ENCODE data around the gene CCNG2.

CCNG2 gene

DNA sequence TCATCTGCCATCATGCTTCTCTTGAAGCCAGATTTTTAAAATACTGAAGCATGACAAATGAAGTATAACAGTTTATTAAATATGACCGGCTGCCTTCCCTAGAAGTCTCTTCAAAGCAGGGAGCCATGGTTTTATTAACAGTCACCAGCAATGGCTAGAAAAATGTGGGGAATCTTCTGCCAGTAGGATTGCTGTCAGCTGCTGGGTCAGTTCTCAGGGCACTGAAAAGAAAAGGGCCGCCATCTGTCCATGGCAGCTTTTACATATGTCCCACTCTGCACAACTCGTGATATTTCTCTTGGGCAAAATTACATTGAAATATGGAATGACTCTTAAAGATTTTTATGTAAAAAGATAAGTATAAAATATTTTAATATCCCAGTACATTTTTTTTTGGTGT lies 2.8 kb downstream of the CCNG2 start:
- H3K27ac ChIP-seq: no peak overlapping the region
- TF ChIP-seq ZFX (IDR thresholded peaks at IDR 0.05; ENCODE audit: borderline replicate concordance): no peak
- TF ChIP-seq, protein P1, sequence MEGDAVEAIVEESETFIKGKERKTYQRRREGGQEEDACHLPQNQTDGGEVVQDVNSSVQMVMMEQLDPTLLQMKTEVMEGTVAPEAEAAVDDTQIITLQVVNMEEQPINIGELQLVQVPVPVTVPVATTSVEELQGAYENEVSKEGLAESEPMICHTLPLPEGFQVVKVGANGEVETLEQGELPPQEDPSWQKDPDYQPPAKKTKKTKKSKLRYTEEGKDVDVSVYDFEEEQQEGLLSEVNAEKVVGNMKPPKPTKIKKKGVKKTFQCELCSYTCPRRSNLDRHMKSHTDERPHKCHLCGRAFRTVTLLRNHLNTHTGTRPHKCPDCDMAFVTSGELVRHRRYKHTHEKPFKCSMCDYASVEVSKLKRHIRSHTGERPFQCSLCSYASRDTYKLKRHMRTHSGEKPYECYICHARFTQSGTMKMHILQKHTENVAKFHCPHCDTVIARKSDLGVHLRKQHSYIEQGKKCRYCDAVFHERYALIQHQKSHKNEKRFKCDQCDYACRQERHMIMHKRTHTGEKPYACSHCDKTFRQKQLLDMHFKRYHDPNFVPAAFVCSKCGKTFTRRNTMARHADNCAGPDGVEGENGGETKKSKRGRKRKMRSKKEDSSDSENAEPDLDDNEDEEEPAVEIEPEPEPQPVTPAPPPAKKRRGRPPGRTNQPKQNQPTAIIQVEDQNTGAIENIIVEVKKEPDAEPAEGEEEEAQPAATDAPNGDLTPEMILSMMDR (IDR thresholded peaks at IDR 0.05): no peak

DNA sequence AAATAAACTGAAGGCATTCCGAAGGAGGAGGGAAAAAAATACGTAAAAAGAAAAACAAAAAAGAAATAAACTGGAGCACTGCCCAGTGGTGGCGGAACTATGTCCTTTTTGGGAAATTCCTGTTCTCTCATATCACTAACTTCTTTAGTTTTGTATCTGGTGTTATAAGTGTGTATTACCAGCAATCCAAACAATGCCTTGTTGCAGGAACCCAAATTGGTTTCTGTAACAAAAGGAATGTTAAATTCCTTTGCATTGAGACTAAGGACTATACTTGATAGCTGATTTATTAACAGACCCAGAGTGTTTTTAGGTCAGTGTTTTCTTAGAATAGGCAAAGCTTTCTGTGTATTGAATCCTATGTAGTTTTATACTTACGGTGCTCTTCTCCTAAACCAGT lies 6.6 kb downstream of the CCNG2 start:
- TF ChIP-seq ZFX (IDR thresholded peaks at IDR 0.05; ENCODE audit: borderline replicate concordance): no peak
- TF ChIP-seq, protein P1 (IDR thresholded peaks at IDR 0.05): no peak
- H3K27ac ChIP-seq: no peak overlapping the region

DNA sequence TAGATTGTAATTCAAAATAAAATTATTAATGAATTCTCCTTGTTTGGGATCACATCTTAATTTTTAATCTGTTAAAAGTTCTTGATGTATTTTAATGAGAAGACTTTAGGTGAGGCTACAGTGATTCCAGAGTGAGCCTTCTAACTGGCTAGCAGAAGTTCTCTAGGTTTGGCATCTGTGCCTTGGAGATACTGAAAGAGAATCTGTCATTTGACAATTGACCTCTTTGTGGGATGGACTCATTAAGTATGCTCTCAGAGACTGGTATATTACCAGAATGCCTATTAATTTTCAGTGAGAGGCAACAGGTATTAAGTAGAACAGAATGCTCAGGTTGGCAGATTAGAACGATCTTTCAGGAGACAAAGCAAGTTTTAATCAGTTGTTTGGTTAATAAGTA lies 10.2 kb downstream of the CCNG2 start:
- no peak for TF ChIP-seq ZFX (IDR thresholded peaks at IDR 0.05; ENCODE audit: borderline replicate concordance)
- TF ChIP-seq, protein P1 (IDR thresholded peaks at IDR 0.05): no peak
- H3K27ac ChIP-seq: no peak overlapping the region

DNA sequence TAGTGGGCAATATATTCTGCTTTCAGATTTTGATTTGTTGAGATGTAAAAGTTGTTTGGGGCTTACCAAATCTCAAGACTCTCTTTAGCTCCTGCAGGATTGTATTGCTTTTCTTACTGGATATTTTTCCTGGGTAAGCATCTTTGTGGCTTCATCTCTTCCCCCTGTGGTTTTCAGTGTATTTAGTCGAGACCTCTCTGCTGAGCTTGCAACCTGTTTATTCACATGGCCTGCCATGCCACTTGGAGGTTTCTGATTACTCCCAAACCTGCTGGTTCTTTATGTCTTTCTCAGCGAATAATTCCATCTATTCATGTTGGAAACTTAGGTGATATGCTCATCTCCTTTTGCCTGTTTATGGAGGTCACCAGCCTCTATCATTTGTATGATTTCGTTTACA lies 10.9 kb downstream of the CCNG2 start:
- TF ChIP-seq, protein P1 (IDR thresholded peaks at IDR 0.05): no peak
- TF ChIP-seq ZFX (IDR thresholded peaks at IDR 0.05; ENCODE audit: borderline replicate concordance): no peak
- no peak overlapping the region for H3K27ac ChIP-seq

DNA sequence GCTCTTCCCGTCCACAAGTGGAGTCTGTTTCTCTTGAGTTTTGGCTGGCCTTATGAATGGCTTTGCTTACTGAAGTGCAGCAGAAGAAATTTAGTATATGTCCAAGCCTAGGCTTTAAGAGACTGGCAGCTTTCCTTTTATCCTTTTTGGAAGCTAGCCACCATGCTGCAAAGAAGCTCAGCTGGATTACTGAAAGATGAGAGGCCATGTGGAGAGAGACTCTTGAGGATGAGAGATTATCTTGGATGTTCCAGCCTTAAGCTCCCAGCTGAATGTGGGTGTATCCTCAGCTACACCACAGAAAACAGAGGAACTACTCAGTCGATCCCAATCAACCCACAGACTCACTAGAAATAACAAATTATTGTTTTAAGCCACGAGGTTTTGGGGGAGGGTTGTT lies 12.5 kb downstream of the CCNG2 start:
- TF ChIP-seq ZFX (IDR thresholded peaks at IDR 0.05; ENCODE audit: borderline replicate concordance): no peak
- TF ChIP-seq, protein P1 (IDR thresholded peaks at IDR 0.05): no peak
- H3K27ac ChIP-seq: no peak overlapping the region

DNA sequence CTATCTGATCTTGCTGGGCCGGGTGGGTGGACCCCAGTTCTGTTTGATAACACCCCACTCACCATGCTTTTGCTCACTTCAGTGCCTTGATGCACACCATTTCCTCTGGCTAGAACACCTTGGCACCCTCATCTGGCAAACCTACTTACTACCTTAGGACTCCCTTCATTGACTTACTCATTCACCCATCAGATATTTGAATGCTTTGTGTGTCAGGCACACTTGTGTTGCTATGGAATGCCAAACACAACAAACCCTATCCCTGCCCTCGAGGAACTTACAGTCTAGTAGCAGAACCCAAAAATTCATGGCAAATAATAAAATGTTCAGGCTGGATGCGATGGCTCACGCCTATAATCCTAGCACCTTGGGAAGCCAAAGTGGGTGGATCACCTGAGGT lies 13.9 kb downstream of the CCNG2 start:
- TF ChIP-seq, protein P1 (IDR thresholded peaks at IDR 0.05): no peak
- no peak for TF ChIP-seq ZFX (IDR thresholded peaks at IDR 0.05; ENCODE audit: borderline replicate concordance)
- H3K27ac ChIP-seq: no peak overlapping the region

DNA sequence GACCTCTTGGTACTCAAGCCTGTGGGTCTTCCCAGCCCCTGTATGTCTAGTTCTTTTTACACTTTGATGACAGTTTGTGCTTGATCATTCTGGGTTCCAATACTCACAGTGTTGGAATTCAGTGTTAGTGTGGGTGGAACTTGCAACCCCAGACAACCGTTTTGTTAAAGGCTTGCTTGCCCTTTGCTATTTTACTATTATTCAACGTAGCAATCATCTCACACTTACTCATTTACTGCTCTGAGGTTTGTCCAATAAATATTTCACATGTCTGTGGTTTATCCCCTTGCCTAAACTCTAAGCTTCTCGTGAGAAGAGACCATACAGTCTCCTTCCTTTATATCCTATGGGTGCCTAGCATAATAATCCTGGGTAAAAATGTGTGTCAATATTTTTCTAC lies 15.3 kb downstream of the CCNG2 start:
- TF ChIP-seq ZFX (IDR thresholded peaks at IDR 0.05; ENCODE audit: borderline replicate concordance): no peak
- TF ChIP-seq, protein P1 (IDR thresholded peaks at IDR 0.05): no peak
- no peak overlapping the region for H3K27ac ChIP-seq

Data from 22Rv1 (cell line).